H1 (cell line): ENCODE data around the gene ADIPOR2. TPM values are rescaled to one million over a fixed set of nuclear protein-coding genes. Genes with fewer than 3 reads are reported as not detected.

ENCODE experiments used
- ATF3 ChIP-seq: IDR thresholded peaks from 2 replicates; pipeline ENCODE4 v1.6.1; 2011; ENCODE audit warnings: low read depth, mild to moderate bottlenecking, low read length; ENCODE audit not compliant: insufficient read depth
- CHD1 ChIP-seq: IDR thresholded peaks from 2 replicates; pipeline ENCODE4 v1.6.1; 2012; ENCODE audit warnings: low read depth, low read length, improper control_type of control experiment
- CTCF ChIP-seq, 3 experiments: IDR thresholded peaks; 1 replicate in 2 of 3; 2 replicates in 1 of 3; pipeline versions ENCODE4 v1.5.1 to v1.6.1; 2011; ENCODE audit warnings: low read length in 3 of 3, mild to moderate bottlenecking in 3 of 3, inconsistent platforms in 2 of 3, low read depth in 1 of 3, moderate library complexity in 1 of 3; ENCODE audit not compliant: insufficient read depth in 1 of 3; ENCODE audit errors: control extremely low read depth in 1 of 3
- GTF2F1 ChIP-seq: IDR thresholded peaks from 2 replicates; pipeline ENCODE4 v1.6.1; 2012; ENCODE audit warnings: low read depth, low read length, improper control_type of control experiment, borderline replicate concordance
- RFX5 ChIP-seq: IDR thresholded peaks from 2 replicates; pipeline ENCODE4 v1.6.1; 2011; ENCODE audit warnings: low read depth, low read length, improper control_type of control experiment, borderline replicate concordance
- polyA plus RNA-seq, 7 experiments: library from polyadenylated mRNA; depleted of rRNA in 3 of 7; stranded (reverse) in 5 of 7; unstranded in 2 of 7; fragments of >200 nt in 5 of 7; fragments of 200-250 nt in 2 of 7; gene quantifications; 1 replicate in 5 of 7; 2 replicates in 1 of 7; 4 replicates in 1 of 7; pipeline versions ENCODE4 v1.2.1 to v1.2.3, GENCODE V29; 2011 to 2013; ENCODE audit warnings: missing spikeins in 2 of 7, mixed read lengths in 2 of 7
- total RNA-seq: library from RNA; stranded (reverse); fragmentation: NEBNext Ultra II Directional; extraction: Animal tissue kit (Norgen Biotek cat#: 25700); gene quantifications from 2 replicates; pipeline ENCODE4 v1.2.1, GENCODE V29; 2021

The ADIPOR2 gene
- total and polyA plus RNA-seq, 2 of the 8 experiments (the other 6 are each of a cell fraction or from before 2014, with no cell fraction given) = 17.5 to 50.8 TPM

- no peak for TF ChIP-seq CTCF (IDR thresholded peaks at IDR 0.05; ENCODE audit: control extremely low read depth in 1 of 3, insufficient read depth in 1 of 3, low read depth in 1 of 3, low read length in 3 of 3)
- TF ChIP-seq RFX5 = no peak
- no peak for TF ChIP-seq GTF2F1
- no peak for TF ChIP-seq CHD1
- TF ChIP-seq ATF3 = no peak
These were observed 38.0 kb downstream of the ADIPOR2 start (continued) for GRCh38 chr12:1728824-1729223.
